WTC11 (cell line): ENCODE measurements around the gene RUNX1. TPM values are rescaled to one million over a fixed set of nuclear protein-coding genes. Genes with fewer than 3 reads are reported as not detected.

ENCODE experiments used
- ATAC-seq: fragments of 200-7000 bp; cut with Tn5 transposase; 2 replicates; pipeline ENCODE4 v1.10.0; 2021; ENCODE audit warnings: mild to moderate bottlenecking, moderate library complexity
- CTCF ChIA-PET: fragments of 300-600 bp; sonication (Branson Sonifier 250); formaldehyde crosslinking; loops from one replicate; lab custom pipeline; 2021; ENCODE audit warnings: antibody characterized with exemption; lab: Charles Lee
- POLR2A ChIA-PET: fragments of 350-600 bp; sonication (Branson Sonifier 250); formaldehyde crosslinking; loops from one replicate; lab custom pipeline; 2021; ENCODE audit warnings: antibody characterized with exemption; lab: Charles Lee
- DNase-seq: peaks from one replicate; pipeline ENCODE4 v3.0.0; 2021; ENCODE audit warnings: low spot score
- H3K27ac Mint-ChIP-seq: 2 replicates; pipeline ENCODE4 v1.8.0; 2021; ENCODE audit warnings: mixed read lengths
- H3K27me3 Mint-ChIP-seq: 2 replicates; pipeline ENCODE4 v1.8.0; 2021; ENCODE audit warnings: low read depth, mild to moderate bottlenecking, moderate library complexity, mixed read lengths
- H3K36me3 Mint-ChIP-seq: 2 replicates; pipeline ENCODE4 v1.8.0; 2021; ENCODE audit warnings: mixed read lengths
- H3K4me1 Mint-ChIP-seq: 2 replicates; pipeline ENCODE4 v1.8.0; 2022; ENCODE audit warnings: mixed read lengths
- H3K4me3 Mint-ChIP-seq: 2 replicates; pipeline ENCODE4 v1.8.0; 2021; ENCODE audit warnings: mild to moderate bottlenecking, moderate library complexity, mixed read lengths
- H3K9me3 Mint-ChIP-seq: 2 replicates; pipeline ENCODE4 v1.8.0; 2021; ENCODE audit warnings: mixed read lengths
- EMX1 ChIP-seq: fragments of 250-450 bp; sonication (Bioruptor Pico); IDR thresholded peaks from 2 replicates; pipeline ENCODE4 v1.8.0; 2021; ENCODE audit warnings: mild to moderate bottlenecking
- GTF2I ChIP-seq: fragments of 250-450 bp; sonication (Bioruptor Pico); conservative IDR thresholded peaks from 2 replicates; pipeline ENCODE4 v1.4.0; 2021; ENCODE audit warnings: mild to moderate bottlenecking
- IRF2 ChIP-seq: sonication (generic); formaldehyde crosslinking; IDR thresholded peaks from 2 replicates; pipeline ENCODE4 v1.8.0; 2022; ENCODE audit warnings: low read depth, missing genetic modification reagents, borderline replicate concordance
- KAT7 ChIP-seq: sonication (generic); formaldehyde crosslinking; IDR thresholded peaks from 2 replicates; pipeline ENCODE4 v1.8.1; 2023; ENCODE audit warnings: missing genetic modification reagents, mild to moderate bottlenecking, borderline replicate concordance
- OVOL2 ChIP-seq: fragments of 250-450 bp; sonication (Bioruptor Pico); IDR thresholded peaks from 2 replicates; pipeline ENCODE4 v1.9.0; 2021; ENCODE audit warnings: mild to moderate bottlenecking, borderline replicate concordance
- TCF7 ChIP-seq: sonication (generic); formaldehyde crosslinking; IDR thresholded peaks from 2 replicates; pipeline ENCODE4 v1.8.0; 2022; ENCODE audit warnings: mild to moderate bottlenecking, low read depth, missing genetic modification reagents, moderate library complexity
- ZNF671 ChIP-seq: fragments of 250-450 bp; sonication (Bioruptor Pico); IDR thresholded peaks from 2 replicates; pipeline ENCODE4 v1.8.0; 2021; ENCODE audit warnings: mild to moderate bottlenecking
- total RNA-seq: library from RNA; stranded (reverse); gene quantifications from 3 replicates; pipeline ENCODE4 v1.2.3, GENCODE V29; 2021
- TF ChIP-seq, protein P1 (sequence below): fragments of 250-450 bp; sonication (Bioruptor Pico); IDR thresholded peaks from 2 replicates; pipeline ENCODE4 v1.8.0; 2021; ENCODE audit warnings: mild to moderate bottlenecking
- TF ChIP-seq, protein P2 (sequence below): sonication (generic); formaldehyde crosslinking; IDR thresholded peaks from 2 replicates; pipeline ENCODE4 v1.8.1; 2023; ENCODE audit warnings: mild to moderate bottlenecking, missing genetic modification reagents
- TF ChIP-seq, protein P3 (sequence below): sonication (generic); formaldehyde crosslinking; IDR thresholded peaks from 2 replicates; pipeline ENCODE4 v1.8.1; 2022; ENCODE audit warnings: low read depth, mild to moderate bottlenecking, moderate library complexity, missing genetic modification reagents, borderline replicate concordance
- TF ChIP-seq, protein P4 (sequence below): sonication (generic); formaldehyde crosslinking; IDR thresholded peaks from 2 replicates; pipeline ENCODE4 v1.8.0; 2023; ENCODE audit warnings: mild to moderate bottlenecking, missing genetic modification reagents
- TF ChIP-seq, protein P5 (sequence below): sonication (generic); formaldehyde crosslinking; IDR thresholded peaks from 2 replicates; pipeline ENCODE4 v1.8.1; 2022; ENCODE audit warnings: low read depth, missing genetic modification reagents, borderline replicate concordance
- TF ChIP-seq, protein P6 (sequence below): sonication (generic); formaldehyde crosslinking; IDR thresholded peaks from 2 replicates; pipeline ENCODE4 v1.8.0; 2022; ENCODE audit warnings: mild to moderate bottlenecking, missing genetic modification reagents
- TF ChIP-seq, protein P7 (sequence below): fragments of 250-450 bp; sonication (Bioruptor Pico); IDR thresholded peaks from 2 replicates; pipeline ENCODE4 v1.9.0; 2021; ENCODE audit warnings: mild to moderate bottlenecking, borderline replicate concordance
- TF ChIP-seq, protein P8 (sequence below): sonication (generic); formaldehyde crosslinking; IDR thresholded peaks from 2 replicates; pipeline ENCODE4 v1.8.1; 2022; ENCODE audit warnings: mild to moderate bottlenecking, moderate library complexity, missing genetic modification reagents
- TF ChIP-seq, protein P9 (sequence below): sonication (generic); formaldehyde crosslinking; IDR thresholded peaks from 2 replicates; pipeline ENCODE4 v1.8.0; 2023; ENCODE audit warnings: missing genetic modification reagents
- TF ChIP-seq, protein P10 (sequence below): sonication (generic); formaldehyde crosslinking; IDR thresholded peaks from 2 replicates; pipeline ENCODE4 v1.8.0; 2022; ENCODE audit warnings: missing genetic modification reagents

The RUNX1 gene
- total RNA-seq, 1 experiment from 2014 or later = 2.2 TPM

DNA sequence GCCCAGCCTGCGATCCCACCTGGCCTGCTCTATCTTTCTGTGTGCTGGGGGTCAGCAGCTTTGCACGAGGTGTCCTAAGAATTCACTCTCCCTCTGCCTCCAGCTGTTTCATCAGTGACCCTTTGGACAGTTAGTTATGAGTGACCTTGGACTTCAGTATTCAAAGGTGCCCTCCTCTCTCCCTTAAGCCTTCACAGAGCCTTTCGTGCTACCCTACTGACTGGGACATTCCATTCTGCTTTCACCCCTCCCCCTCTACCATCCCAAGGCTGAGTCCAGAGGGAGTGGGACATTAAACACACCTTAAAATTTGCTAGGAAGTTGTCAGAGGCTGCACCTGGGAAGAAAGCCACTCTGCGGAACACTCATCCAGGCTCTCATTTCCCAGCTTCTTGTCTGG, 208.4 kb downstream of the RUNX1 start:
- ChIA-PET POLR2A (no interaction called here), CTCF (no interaction called here)
- ATAC-seq (no peak), DNase-seq (no peak)
- TF ChIP-seq ZNF671 = no peak
- no peak for TF ChIP-seq OVOL2 (CRISPR knock-in tag)
- TF ChIP-seq, protein P1, sequence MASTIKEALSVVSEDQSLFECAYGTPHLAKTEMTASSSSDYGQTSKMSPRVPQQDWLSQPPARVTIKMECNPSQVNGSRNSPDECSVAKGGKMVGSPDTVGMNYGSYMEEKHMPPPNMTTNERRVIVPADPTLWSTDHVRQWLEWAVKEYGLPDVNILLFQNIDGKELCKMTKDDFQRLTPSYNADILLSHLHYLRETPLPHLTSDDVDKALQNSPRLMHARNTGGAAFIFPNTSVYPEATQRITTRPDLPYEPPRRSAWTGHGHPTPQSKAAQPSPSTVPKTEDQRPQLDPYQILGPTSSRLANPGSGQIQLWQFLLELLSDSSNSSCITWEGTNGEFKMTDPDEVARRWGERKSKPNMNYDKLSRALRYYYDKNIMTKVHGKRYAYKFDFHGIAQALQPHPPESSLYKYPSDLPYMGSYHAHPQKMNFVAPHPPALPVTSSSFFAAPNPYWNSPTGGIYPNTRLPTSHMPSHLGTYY (CRISPR knock-in tag) = no peak
- TF ChIP-seq, protein P2, sequence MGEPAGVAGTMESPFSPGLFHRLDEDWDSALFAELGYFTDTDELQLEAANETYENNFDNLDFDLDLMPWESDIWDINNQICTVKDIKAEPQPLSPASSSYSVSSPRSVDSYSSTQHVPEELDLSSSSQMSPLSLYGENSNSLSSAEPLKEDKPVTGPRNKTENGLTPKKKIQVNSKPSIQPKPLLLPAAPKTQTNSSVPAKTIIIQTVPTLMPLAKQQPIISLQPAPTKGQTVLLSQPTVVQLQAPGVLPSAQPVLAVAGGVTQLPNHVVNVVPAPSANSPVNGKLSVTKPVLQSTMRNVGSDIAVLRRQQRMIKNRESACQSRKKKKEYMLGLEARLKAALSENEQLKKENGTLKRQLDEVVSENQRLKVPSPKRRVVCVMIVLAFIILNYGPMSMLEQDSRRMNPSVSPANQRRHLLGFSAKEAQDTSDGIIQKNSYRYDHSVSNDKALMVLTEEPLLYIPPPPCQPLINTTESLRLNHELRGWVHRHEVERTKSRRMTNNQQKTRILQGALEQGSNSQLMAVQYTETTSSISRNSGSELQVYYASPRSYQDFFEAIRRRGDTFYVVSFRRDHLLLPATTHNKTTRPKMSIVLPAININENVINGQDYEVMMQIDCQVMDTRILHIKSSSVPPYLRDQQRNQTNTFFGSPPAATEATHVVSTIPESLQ (CRISPR knock-in tag) = no peak
- TF ChIP-seq, protein P3, sequence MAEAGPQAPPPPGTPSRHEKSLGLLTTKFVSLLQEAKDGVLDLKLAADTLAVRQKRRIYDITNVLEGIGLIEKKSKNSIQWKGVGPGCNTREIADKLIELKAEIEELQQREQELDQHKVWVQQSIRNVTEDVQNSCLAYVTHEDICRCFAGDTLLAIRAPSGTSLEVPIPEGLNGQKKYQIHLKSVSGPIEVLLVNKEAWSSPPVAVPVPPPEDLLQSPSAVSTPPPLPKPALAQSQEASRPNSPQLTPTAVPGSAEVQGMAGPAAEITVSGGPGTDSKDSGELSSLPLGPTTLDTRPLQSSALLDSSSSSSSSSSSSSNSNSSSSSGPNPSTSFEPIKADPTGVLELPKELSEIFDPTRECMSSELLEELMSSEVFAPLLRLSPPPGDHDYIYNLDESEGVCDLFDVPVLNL (CRISPR knock-in tag) = no peak
- TF ChIP-seq, protein P4, sequence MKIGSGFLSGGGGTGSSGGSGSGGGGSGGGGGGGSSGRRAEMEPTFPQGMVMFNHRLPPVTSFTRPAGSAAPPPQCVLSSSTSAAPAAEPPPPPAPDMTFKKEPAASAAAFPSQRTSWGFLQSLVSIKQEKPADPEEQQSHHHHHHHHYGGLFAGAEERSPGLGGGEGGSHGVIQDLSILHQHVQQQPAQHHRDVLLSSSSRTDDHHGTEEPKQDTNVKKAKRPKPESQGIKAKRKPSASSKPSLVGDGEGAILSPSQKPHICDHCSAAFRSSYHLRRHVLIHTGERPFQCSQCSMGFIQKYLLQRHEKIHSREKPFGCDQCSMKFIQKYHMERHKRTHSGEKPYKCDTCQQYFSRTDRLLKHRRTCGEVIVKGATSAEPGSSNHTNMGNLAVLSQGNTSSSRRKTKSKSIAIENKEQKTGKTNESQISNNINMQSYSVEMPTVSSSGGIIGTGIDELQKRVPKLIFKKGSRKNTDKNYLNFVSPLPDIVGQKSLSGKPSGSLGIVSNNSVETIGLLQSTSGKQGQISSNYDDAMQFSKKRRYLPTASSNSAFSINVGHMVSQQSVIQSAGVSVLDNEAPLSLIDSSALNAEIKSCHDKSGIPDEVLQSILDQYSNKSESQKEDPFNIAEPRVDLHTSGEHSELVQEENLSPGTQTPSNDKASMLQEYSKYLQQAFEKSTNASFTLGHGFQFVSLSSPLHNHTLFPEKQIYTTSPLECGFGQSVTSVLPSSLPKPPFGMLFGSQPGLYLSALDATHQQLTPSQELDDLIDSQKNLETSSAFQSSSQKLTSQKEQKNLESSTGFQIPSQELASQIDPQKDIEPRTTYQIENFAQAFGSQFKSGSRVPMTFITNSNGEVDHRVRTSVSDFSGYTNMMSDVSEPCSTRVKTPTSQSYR = no peak
- no peak for TF ChIP-seq GTF2I (CRISPR knock-in tag)
- TF ChIP-seq, protein P5, sequence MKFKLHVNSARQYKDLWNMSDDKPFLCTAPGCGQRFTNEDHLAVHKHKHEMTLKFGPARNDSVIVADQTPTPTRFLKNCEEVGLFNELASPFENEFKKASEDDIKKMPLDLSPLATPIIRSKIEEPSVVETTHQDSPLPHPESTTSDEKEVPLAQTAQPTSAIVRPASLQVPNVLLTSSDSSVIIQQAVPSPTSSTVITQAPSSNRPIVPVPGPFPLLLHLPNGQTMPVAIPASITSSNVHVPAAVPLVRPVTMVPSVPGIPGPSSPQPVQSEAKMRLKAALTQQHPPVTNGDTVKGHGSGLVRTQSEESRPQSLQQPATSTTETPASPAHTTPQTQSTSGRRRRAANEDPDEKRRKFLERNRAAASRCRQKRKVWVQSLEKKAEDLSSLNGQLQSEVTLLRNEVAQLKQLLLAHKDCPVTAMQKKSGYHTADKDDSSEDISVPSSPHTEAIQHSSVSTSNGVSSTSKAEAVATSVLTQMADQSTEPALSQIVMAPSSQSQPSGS (CRISPR knock-in tag) = no peak
- TF ChIP-seq, protein P6, sequence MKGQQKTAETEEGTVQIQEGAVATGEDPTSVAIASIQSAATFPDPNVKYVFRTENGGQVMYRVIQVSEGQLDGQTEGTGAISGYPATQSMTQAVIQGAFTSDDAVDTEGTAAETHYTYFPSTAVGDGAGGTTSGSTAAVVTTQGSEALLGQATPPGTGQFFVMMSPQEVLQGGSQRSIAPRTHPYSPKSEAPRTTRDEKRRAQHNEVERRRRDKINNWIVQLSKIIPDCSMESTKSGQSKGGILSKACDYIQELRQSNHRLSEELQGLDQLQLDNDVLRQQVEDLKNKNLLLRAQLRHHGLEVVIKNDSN = no peak
- no peak for TF ChIP-seq EMX1 (CRISPR knock-in tag)
- TF ChIP-seq, protein P7, sequence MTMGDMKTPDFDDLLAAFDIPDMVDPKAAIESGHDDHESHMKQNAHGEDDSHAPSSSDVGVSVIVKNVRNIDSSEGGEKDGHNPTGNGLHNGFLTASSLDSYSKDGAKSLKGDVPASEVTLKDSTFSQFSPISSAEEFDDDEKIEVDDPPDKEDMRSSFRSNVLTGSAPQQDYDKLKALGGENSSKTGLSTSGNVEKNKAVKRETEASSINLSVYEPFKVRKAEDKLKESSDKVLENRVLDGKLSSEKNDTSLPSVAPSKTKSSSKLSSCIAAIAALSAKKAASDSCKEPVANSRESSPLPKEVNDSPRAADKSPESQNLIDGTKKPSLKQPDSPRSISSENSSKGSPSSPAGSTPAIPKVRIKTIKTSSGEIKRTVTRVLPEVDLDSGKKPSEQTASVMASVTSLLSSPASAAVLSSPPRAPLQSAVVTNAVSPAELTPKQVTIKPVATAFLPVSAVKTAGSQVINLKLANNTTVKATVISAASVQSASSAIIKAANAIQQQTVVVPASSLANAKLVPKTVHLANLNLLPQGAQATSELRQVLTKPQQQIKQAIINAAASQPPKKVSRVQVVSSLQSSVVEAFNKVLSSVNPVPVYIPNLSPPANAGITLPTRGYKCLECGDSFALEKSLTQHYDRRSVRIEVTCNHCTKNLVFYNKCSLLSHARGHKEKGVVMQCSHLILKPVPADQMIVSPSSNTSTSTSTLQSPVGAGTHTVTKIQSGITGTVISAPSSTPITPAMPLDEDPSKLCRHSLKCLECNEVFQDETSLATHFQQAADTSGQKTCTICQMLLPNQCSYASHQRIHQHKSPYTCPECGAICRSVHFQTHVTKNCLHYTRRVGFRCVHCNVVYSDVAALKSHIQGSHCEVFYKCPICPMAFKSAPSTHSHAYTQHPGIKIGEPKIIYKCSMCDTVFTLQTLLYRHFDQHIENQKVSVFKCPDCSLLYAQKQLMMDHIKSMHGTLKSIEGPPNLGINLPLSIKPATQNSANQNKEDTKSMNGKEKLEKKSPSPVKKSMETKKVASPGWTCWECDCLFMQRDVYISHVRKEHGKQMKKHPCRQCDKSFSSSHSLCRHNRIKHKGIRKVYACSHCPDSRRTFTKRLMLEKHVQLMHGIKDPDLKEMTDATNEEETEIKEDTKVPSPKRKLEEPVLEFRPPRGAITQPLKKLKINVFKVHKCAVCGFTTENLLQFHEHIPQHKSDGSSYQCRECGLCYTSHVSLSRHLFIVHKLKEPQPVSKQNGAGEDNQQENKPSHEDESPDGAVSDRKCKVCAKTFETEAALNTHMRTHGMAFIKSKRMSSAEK (CRISPR knock-in tag) = no peak
- no peak for TF ChIP-seq IRF2 (CRISPR knock-in tag)
- TF ChIP-seq, protein P8, sequence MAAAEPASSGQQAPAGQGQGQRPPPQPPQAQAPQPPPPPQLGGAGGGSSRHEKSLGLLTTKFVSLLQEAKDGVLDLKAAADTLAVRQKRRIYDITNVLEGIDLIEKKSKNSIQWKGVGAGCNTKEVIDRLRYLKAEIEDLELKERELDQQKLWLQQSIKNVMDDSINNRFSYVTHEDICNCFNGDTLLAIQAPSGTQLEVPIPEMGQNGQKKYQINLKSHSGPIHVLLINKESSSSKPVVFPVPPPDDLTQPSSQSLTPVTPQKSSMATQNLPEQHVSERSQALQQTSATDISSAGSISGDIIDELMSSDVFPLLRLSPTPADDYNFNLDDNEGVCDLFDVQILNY (CRISPR knock-in tag) = no peak
- no peak for TF ChIP-seq KAT7 (CRISPR knock-in tag)
- TF ChIP-seq, protein P9, sequence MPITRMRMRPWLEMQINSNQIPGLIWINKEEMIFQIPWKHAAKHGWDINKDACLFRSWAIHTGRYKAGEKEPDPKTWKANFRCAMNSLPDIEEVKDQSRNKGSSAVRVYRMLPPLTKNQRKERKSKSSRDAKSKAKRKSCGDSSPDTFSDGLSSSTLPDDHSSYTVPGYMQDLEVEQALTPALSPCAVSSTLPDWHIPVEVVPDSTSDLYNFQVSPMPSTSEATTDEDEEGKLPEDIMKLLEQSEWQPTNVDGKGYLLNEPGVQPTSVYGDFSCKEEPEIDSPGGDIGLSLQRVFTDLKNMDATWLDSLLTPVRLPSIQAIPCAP (CRISPR knock-in tag) = no peak
- TF ChIP-seq, protein P10, sequence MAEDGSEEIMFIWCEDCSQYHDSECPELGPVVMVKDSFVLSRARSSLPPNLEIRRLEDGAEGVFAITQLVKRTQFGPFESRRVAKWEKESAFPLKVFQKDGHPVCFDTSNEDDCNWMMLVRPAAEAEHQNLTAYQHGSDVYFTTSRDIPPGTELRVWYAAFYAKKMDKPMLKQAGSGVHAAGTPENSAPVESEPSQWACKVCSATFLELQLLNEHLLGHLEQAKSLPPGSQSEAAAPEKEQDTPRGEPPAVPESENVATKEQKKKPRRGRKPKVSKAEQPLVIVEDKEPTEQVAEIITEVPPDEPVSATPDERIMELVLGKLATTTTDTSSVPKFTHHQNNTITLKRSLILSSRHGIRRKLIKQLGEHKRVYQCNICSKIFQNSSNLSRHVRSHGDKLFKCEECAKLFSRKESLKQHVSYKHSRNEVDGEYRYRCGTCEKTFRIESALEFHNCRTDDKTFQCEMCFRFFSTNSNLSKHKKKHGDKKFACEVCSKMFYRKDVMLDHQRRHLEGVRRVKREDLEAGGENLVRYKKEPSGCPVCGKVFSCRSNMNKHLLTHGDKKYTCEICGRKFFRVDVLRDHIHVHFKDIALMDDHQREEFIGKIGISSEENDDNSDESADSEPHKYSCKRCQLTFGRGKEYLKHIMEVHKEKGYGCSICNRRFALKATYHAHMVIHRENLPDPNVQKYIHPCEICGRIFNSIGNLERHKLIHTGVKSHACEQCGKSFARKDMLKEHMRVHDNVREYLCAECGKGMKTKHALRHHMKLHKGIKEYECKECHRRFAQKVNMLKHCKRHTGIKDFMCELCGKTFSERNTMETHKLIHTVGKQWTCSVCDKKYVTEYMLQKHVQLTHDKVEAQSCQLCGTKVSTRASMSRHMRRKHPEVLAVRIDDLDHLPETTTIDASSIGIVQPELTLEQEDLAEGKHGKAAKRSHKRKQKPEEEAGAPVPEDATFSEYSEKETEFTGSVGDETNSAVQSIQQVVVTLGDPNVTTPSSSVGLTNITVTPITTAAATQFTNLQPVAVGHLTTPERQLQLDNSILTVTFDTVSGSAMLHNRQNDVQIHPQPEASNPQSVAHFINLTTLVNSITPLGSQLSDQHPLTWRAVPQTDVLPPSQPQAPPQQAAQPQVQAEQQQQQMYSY (CRISPR knock-in tag) = no peak
- TF ChIP-seq TCF7 (CRISPR knock-in tag) = no peak
- no peaks in the 10 kb centered on the region for H3K36me3 Mint-ChIP-seq
- no peaks in the 10 kb centered on the region for H3K27me3 Mint-ChIP-seq
- H3K4me3 Mint-ChIP-seq = no peak overlapping the region
- no peaks in the 10 kb centered on the region for H3K9me3 Mint-ChIP-seq
- no peak overlapping the region for H3K27ac Mint-ChIP-seq
- peaks cover 46% of the 10 kb centered on the region for H3K4me1 Mint-ChIP-seq
